GM12891 (cell line): Measurements from ENCODE around the gene FAM180A. TPM values are rescaled to one million over a fixed set of nuclear protein-coding genes. Genes with fewer than 3 reads are reported as not detected.

Experiments
- DNase-seq: peaks from one replicate; pipeline ENCODE4 v3.0.0; 2011; ENCODE audit warnings: low spot score; ENCODE audit not compliant: insufficient read length
- FAIRE-seq: peaks from 2 replicates; lab custom pipeline; 2011; peaks lifted over from hg19 to GRCh38; lab: Jason Lieb, UNC
- PAX5 ChIP-seq: IDR thresholded peaks from 2 replicates; pipeline ENCODE4 v1.6.1; 2011; ENCODE audit warnings: low read length, moderate library complexity, mild to moderate bottlenecking; ENCODE audit not compliant: insufficient read depth, severe bottlenecking
- POLR2A ChIP-seq: IDR thresholded peaks from 2 replicates; pipeline ENCODE4 v1.6.1; 2011; ENCODE audit warnings: low read depth, low read length, control low read depth
- POLR2AphosphoS5 ChIP-seq: IDR thresholded peaks from 2 replicates; pipeline ENCODE4 v1.6.1; 2011; ENCODE audit warnings: low read depth, low read length, control low read depth
- POU2F2 ChIP-seq: IDR thresholded peaks from 2 replicates; pipeline ENCODE4 v1.6.1; 2011; ENCODE audit warnings: low read depth, mild to moderate bottlenecking, control low read depth, low read length, moderate library complexity
- SPI1 ChIP-seq: IDR thresholded peaks from 2 replicates; pipeline ENCODE4 v1.6.1; 2011; ENCODE audit warnings: low read depth, low read length, control low read depth
- TAF1 ChIP-seq: IDR thresholded peaks from 2 replicates; pipeline ENCODE4 v1.6.1; 2011; ENCODE audit warnings: low read depth, low read length, control low read depth
- polyA plus RNA-seq: library from polyadenylated mRNA; unstranded; fragments of >200 nt; gene quantifications from one replicate; pipeline ENCODE4 v1.2.1, GENCODE V29; 2012; ENCODE audit warnings: low read depth, missing spikeins, inconsistent platforms; ENCODE audit not compliant: missing spikeins

The FAM180A gene
- not detected for polyA plus RNA-seq

GRCh38 chr7:135748770-135749169 lies at the start of gene FAM180A:
FAM180A (minus strand) TSS chr7:135748813; CDS start chr7:135748580, 233 bp downstream.
- FAIRE-seq (no peak), DNase-seq (no peak)
- no peak for TF ChIP-seq PAX5
- TF ChIP-seq TAF1, result no peak
- no peak for TF ChIP-seq POLR2A
- no peak for TF ChIP-seq SPI1
- TF ChIP-seq POLR2AphosphoS5, result no peak

GRCh38 chr7:135798095-135798494 lies 49.5 kb upstream of the FAM180A start:
- FAIRE-seq (no peak), DNase-seq (no peak)
- TF ChIP-seq SPI1 (no peak), POLR2AphosphoS5 (no peak), POU2F2 (no peak), POLR2A (no peak), TAF1 (no peak), PAX5 (no peak)

DNA sequence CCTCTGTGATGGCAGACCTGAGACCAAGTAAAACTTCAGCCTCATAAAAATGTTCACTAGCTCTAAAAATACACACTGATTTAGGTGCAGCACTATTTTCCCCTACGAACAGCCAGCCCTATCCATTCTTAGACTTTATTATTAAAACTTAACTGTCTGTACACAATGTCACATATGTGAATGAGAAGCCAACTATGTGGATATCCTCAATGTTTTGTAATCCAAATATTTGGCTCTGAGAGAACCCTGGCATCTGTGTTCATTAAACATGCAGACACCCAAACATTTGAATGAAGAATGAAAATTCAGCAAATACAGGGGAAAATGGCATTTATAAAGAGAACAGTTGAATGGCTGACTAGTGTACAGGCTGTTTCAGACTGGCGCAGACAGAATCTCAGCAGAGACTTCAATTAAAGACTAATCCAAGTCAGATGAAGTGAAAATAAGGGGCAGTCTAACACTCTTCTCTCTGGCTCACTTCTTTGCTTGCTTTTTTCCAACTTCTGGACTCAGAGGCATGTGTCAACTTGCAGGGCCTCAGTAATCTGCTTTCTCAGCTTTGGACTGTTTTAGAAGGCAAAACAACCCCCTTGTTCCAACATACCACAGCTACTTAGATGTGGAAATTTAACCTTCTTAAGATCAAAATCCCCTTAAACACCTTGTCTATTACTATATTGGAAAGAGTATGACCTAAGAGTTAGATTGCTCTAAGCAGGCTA lies 47.4 kb upstream of the FAM180A start:
- TF ChIP-seq POLR2AphosphoS5 (no peak), POLR2A (no peak), TAF1 (no peak), POU2F2 (no peak), SPI1 (no peak)
- DNase-seq (no peak), FAIRE-seq (no peak)

DNA sequence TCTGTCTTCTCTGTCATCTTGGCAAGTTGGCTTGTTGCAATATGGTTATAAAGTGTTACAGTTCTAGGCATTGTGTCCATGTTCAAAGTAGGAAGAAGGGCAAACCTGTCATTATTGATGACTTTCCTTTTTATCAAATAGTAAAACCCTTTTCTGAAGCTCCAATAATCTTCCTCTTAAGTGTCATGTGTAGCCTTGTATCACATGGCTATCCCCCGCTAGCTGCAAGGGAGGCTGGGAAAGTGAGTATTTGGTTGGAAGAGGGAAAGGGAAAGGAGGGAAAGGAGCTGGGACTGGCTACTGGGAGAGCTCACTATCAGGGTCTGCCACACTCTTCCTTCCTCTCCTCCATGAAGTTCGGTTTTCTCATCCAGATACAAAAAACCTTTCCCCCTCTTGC lies 45.2 kb upstream of the FAM180A start:
- no peak for FAIRE-seq
- DNase-seq, result no peak

DNA sequence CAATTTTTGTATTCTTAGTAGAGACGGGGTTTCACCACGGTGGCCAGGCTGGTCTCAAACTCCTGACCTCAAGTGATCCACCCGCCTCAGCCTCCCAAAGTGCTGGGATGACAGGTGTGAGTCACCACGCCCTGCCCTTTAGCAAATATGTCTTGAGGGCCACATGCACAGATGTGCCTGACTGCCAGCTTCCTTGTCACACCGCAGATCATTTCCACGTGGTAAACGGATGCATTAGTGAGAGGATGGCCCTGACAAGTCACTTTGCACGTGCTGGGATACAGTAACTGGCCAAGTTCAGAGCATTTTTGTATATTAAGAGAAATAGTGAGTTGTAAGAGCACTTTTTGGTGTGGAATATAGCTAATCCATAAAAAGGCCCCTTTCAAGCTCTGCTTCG lies 44.3 kb upstream of the FAM180A start:
- FAIRE-seq, result no peak
- TF ChIP-seq SPI1, result no peak
- no peak for TF ChIP-seq POU2F2
- TF ChIP-seq POLR2AphosphoS5, result no peak
- TF ChIP-seq PAX5, result no peak
- no peak for TF ChIP-seq TAF1
- no peak for TF ChIP-seq POLR2A
- no peak for DNase-seq

More for the DNA sequence above, 45.2 kb upstream of the FAM180A start:
- TF ChIP-seq PAX5 (no peak), POLR2AphosphoS5 (no peak), SPI1 (no peak), POU2F2 (no peak), TAF1 (no peak), POLR2A (no peak)

DNA sequence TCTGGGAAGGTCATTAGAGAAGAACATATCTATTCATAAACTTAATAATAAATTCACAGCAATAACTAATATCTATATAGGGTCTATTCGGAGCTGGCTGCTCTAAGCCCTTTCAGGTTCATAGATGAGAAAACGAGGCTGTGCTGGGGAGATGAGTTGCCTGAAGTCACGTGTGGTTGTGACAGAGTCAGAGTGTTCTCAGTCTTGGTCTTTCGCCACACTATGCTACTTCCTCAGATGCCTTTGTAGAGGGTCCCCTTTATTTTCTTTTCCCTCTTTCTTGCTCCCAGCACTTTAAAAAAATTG lies 43.7 kb upstream of the FAM180A start:
- DNase-seq (no peak), FAIRE-seq (no peak)
- no peak for TF ChIP-seq POLR2AphosphoS5

GRCh38 chr7:135791543-135792362 lies 43.1 kb upstream of the FAM180A start:
- FAIRE-seq, result no peak
- DNase-seq, result no peak
- TF ChIP-seq POU2F2 (no peak), PAX5 (no peak), POLR2AphosphoS5 (no peak)

DNA sequence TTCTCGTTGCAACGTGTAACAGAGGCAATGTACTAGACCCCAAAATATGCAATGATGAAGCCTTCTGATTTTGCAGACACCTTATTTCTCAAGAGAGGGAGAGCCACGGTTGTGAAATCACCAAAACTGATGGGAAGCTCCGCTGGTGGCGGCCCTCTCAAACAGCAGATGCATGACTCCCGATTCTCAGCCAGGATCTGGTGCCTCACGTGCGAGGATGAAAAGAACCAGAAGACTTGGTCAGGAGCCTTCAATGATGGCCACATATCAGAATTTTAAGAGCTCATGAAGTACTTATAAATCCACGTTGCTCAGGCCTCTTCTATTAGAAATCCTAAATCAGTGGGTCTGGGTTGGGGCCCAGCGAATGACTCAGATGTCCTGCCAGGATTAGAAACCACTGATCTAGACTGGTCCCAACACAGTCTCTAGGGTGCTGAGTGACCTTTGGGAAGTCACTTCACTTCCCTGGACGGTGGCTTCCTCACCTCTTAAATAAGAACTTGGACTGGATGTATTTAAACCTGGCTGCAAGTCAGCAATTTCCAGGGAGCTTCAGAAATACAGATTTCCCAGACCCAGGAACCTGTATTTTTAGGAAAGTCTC lies 41.9 kb upstream of the FAM180A start:
- DNase-seq (no peak), FAIRE-seq (no peak)
- TF ChIP-seq POLR2A (no peak), POLR2AphosphoS5 (no peak), PAX5 (no peak), POU2F2 (no peak), TAF1 (no peak), SPI1 (no peak)

DNA sequence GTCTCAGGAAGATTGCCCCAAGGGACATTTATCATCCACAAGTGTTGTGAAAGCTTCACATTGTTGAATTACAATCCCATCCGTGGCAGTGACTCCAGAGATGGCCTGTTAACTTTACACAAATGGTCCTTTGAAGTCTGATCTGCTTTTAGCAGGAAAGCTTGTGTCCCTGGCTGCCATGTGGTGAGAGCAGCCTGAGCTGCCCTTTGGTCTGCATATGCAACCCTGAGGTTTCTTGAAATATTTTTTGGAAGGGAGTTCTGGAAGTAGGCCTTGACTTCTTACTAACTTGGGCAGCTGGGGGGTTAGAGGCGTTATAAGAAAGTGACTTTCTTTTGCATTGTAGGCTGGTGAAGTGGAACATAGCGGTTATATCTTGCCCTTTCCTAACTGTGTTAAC lies 41.3 kb upstream of the FAM180A start:
- FAIRE-seq (no peak), DNase-seq (no peak)
- TF ChIP-seq PAX5 (no peak), TAF1 (no peak), SPI1 (no peak), POLR2AphosphoS5 (no peak), POLR2A (no peak), POU2F2 (no peak)

GRCh38 chr7:135789431-135789830 lies 40.8 kb upstream of the FAM180A start:
- no peak for FAIRE-seq
- no peak for DNase-seq
- TF ChIP-seq SPI1 (no peak), POLR2AphosphoS5 (no peak), PAX5 (no peak), POU2F2 (no peak), POLR2A (no peak), TAF1 (no peak)
